Forelimb muscle (tissue), 1 donor: ENCODE results near the gene DLGAP4. TPM values are rescaled to one million over a fixed set of nuclear protein-coding genes. Genes with fewer than 3 reads are reported as not detected.

Experiments used
- DNase-seq: peaks from one replicate; pipeline ENCODE4 v3.0.0-alpha.2; 2013; ENCODE audit warnings: low read depth
- polyA plus RNA-seq: library from polyadenylated mRNA; unstranded; fragments of 120-200 nt; gene quantifications from one replicate; pipeline ENCODE4 v1.2.1, GENCODE V29; 2013; ENCODE audit not compliant: insufficient read length

DLGAP4 gene
- polyA plus RNA-seq, 1 donor: 49.4 TPM

GRCh38 chr20:36408219-36408618, 102.1 kb downstream of the DLGAP4 start:
- no peak for DNase-seq

GRCh38 chr20:36411861-36412454, 105.8 kb downstream of the DLGAP4 start:
- DNase-seq: no peak

DNA sequence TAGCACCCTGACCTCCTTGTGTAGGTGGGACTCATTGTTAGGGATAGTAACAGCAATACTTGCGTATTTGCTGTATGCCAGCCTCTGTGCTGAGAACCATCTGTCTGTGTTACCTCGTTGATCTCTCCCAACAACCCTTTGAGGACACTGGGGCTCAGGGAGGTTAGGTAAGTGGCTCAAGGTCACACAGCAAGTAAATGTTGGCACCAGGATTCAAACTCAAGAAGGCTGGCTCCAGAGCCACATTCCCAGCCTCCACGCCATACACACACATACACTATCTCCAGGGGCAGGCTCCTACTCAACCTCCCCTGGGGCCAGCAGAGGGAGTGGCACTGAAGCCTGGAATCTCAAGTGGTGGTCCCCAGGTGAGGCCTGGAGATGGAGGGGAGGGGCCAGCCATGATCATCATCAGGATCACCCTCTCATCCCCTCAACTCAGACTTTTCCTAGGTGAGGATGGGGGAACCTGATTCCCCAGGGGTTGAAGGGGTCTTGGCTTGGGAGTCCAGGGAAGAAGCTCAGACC, 109.4 kb downstream of the DLGAP4 start:
- DNase-seq: no peak

DNA sequence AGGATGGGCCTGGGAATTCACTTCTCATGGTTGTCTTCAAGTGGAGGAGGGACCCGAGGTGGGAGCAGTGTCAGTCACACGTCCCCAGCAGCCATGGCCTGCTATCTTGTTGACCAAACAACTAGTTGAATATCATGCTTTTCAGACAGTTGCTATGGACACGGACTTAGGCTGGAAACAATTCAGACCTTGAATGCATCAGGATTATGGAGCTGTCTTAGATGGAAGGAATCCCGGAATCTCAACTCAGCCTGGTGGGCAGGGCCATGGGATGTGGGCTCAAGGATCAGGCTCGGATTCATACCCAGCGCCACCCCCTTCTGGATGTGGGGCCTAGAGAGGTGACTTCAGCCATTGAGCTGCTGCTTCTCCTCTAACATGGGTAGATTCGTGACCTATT, 112.6 kb downstream of the DLGAP4 start:
- DNase-seq: no peak

DNA sequence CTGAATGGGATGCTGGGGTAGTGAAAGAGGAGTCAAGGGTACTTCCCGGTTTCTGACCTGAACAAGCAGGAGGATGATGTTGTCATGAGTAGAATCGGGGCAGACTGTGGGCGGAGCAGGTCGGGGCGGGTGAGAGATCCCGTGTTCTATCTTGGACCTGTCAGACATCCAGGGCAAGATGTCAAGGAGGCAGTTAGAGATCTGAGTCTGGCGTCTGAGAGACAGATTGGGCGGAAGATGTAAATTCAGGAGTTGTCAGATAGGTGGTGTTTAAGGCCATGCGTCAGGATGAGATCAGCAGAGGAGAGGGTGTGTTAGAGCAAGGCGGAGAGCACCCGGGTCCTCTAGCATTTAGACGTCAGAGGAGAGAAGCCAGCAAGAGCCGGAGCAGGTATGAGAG, 115.5 kb downstream of the DLGAP4 start:
- no peak for DNase-seq

DNA sequence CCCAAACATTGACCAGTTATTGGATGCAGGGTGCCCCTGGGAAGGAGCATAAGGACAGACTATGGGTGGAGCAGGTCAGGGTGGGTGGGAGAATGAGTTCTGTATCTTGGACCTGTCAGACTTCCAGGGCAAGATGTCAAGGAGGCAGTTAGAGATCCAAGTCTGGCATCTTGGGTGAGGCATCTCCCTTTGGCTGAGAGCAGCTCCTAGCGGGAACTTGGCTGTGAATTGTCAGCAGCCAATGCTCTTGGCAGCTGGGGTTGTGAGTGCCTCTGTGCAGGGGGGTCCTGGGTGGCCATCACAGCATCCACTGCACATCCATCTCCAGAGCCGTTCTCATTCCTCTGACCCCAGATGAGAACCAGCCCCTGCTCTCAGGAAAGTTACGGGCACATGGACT, 118.2 kb downstream of the DLGAP4 start:
- no peak for DNase-seq

DNA sequence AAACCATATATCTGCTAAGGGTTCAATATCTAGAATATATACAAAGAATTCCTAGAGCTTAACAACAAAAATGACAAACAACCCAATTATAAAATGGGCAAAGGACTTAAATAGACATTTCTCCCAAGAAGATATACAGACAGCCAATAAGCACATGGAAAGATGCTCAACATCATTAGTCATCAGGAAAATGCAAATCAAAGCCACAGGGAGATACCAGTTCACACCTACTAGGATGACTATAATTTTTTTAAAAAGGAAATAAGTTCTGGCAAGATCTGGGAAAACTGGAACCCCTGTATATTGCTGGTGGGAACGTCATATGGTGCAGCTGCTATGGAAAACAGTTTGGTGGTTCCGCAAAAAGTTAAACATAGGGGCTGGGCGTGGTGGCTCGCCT, 119.0 kb downstream of the DLGAP4 start:
- no peak for DNase-seq

DNA sequence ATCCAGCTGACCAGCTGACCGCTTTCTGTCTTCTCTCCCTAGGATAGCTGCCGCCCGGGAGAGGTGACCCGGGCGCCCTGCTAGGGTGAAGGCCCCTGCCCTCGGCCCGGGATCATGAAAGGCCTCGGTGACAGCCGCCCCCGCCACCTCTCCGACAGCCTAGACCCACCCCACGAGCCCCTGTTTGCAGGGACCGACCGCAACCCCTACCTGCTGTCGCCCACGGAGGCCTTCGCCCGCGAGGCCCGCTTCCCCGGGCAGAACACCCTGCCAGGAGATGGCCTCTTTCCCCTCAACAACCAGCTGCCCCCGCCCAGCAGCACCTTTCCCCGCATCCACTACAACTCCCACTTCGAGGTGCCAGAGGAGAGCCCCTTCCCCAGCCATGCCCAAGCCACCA, 125.5 kb downstream of the DLGAP4 start:
- no peak for DNase-seq

GRCh38 chr20:36432096-36432495, 126.0 kb downstream of the DLGAP4 start:
- DNase-seq: no peak

- DNase-seq: no peak
These were observed 128.2 kb downstream of the DLGAP4 start for GRCh38 chr20:36434383-36434782.

GRCh38 chr20:36435124-36435523, 129.0 kb downstream of the DLGAP4 start:
- DNase-seq: no peak

DNA sequence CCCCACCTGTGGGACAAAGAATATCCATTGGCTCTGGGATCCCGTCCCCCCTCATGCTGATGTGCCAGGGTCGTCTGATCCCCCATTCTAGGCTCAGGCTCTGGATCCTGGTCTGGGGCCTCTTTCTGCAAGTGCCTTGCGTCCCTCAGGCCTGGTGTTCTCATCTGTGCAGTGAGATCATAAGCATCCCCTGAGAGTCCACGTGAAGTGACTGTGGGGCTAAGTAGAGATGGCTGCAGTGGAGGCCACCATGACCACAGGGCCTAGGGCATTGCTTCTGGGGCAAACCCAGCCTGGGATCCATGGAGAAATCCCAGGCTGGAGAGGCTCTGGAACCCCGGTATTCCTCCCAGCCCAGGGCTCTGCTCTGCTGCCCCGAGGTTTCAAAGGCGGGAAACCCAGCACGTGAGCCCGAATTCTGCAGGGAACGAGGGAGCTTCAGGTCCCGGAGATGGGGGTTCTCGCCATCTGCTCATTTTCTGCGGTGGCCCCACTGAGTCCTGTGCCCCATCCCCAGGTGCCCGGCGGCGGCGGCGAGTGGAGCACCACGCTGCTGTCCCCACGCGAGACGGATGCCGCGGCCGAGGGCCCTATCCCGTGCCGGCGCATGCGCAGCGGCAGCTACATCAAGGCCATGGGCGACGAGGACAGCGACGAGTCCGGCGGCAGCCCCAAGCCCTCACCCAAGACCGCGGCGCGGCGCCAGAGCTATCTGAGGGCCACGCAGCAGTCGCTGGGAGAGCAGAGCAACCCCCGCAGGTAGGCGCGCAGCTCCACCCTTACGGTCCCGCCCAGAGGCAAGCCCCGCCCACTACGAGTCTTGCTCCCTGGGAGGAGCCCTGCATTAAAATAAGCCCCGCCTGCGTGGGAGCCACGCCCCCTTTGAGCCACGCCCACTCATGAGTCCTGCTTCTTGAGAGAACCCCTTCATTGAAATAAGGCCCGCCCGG, 129.7 kb downstream of the DLGAP4 start:
- DNase-seq: no peak

DNA sequence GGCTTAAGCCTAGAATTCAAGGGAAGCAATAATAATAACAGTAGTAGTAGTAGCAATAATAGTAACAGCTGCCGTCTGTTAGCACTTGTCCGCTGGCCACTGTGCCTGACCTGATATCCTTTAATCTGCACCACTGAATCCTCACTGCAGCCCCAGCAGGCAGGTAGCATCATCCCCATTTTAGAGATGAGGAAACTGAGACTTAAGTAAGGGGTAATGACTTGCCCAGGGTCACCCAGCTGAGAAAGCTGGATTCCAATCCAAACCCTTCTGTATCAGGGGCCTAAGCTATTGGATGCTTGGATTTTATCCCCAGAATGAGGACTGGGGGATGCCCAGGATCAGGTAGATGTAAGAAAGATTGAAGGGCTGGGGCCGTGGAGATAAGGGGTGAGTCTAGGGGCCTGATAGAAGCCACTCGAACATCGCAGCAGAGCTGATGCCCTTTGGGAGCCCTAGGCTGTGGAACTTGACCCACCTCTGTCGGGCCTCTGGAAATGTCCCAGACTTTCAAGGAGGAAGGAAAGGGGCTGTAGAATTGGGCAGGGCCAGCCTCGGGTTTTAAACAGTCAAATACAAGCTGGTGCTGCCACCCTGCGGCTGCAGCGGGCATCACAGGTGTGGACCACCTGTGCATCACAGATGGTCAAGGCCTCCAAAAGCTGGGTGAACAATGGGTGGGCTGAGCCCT, 133.0 kb downstream of the DLGAP4 start:
- no peak for DNase-seq

DNA sequence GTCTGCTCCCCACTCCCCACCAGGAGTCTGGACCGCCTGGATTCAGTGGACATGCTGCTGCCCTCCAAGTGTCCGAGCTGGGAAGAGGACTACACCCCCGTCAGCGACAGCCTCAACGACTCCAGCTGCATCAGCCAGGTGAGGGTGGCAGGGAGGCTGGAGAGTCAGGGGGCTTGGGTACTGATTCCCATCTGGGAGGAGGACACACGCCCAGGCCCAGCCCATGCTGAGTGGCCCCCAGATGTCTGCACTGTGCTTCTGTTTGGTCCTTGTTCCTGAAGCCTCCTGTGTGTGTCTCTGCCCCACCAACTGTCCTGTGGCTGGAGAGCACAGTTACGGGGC, 133.6 kb downstream of the DLGAP4 start:
- DNase-seq: no peak

DNA sequence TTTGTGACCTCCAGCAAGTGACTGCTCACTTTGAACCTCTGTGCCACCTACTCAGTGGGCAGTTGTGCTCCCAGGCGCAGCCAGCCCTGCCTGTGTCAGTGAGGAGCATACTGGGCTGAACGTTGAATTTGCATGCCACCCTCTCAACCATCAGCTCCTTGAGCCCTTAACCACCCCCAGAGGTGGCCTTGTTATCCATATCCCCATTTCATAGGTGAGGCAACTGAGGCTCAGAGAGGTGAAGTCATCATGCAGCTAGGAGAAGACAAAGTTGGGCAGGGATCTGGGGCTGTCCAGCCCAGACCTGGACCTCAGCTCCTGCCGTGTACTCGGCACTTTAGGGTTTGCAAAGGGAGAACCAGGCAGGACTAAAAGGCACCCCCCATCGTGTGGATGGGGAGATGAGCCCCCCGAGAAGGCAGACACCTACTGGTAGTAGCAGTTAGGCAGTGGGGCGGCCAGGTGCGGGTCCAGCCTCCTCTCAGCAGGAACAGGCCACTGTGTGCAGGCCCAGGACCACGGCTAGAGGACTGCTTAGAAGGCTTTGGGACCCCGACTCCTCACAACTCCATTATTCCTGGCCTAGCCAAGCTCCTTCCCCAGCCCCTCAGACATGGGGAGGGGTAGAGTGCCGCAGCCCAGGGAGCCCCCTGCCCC, 134.4 kb downstream of the DLGAP4 start:
- no peak for DNase-seq

- DNase-seq: no peak
These were observed 134.9 kb downstream of the DLGAP4 start for GRCh38 chr20:36441027-36441414.

DNA sequence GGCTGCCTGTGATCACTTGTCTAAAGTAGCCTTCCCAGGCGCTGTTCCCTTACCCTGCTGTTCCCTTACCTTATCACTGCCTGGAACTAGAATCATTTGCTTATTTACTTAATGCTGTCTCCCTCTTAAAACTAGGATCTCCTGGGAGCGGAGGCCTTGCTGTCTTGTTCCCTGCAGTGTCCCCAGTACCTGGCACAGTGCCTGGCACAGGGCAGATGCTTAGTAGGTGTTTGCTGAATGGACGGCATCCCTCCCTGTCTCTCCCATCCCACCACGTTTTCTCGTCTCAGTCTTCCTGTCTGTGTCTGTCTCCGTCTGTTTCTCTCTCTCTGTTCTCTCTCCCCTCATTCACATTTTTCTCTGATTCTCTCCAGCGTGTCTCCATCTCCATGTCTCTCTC, 135.3 kb downstream of the DLGAP4 start:
- no peak for DNase-seq

DNA sequence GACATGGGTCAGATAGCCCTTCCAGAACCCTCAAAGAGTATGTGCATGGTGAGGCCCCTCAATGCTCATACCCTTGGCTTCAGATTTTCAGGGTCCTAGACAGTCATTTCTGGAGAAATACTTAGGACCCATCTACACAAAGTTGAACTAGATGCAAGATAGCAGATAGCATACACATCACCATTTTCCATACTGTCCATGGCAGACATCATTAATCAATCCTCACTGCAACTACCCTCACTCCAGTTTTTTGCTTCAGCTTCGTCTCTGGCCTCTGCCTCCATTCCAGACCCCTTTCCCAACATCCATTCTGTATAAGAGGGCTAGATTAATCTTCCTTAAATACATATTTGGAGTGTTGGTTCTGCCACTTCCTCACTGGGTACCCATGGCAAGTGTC, 139.7 kb downstream of the DLGAP4 start:
- DNase-seq: no peak

GRCh38 chr20:36446557-36446956, 140.4 kb downstream of the DLGAP4 start:
- no peak for DNase-seq

GRCh38 chr20:36447101-36447500, 141.0 kb downstream of the DLGAP4 start:
- DNase-seq: no peak

- no peak for DNase-seq
These were observed 143.5 kb downstream of the DLGAP4 start for GRCh38 chr20:36449663-36450062.

DNA sequence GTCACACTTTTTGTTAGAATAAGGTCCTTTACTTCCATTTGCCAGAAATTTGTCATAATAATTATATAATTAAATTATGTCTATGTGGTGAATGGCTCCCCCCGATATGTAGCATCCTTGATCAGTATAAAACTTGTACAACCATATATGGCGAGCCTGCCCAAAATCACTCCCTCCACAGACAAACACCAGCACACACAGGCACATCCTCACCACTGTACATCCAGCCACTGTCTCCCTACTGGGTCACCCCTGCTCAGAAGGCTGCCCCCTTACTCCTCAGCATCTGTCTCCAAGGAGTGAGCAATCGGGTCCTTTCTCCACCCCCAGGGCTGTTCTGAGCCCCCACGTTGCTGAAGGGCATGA, 148.2 kb downstream of the DLGAP4 start:
- no peak for DNase-seq
